H9 (cell line): ENCODE results near the gene SLC39A8. TPM values are rescaled to one million over a fixed set of nuclear protein-coding genes. Genes with fewer than 3 reads are reported as not detected.
"Not testable (repeated sequence)": the region's sequence is repeated elsewhere in the genome, so short reads cannot be mapped to it uniquely, and the experiment has no call there.

Experiments
- DNase-seq: peaks from one replicate; pipeline ENCODE4 v3.0.0-alpha.2; 2017
- H2AFZ ChIP-seq: one replicate; pipeline ENCODE4 v1.6.1; 2013; ENCODE audit warnings: mild to moderate bottlenecking, low read length, control low read depth, moderate library complexity
- H2AK5ac ChIP-seq: 2 replicates; pipeline ENCODE4 v1.6.1; 2013; ENCODE audit warnings: low read length, control low read depth, mixed read lengths; ENCODE audit not compliant: insufficient read length
- H2BK120ac ChIP-seq: one replicate; pipeline ENCODE4 v1.6.1; 2013; ENCODE audit warnings: low read depth, mild to moderate bottlenecking, low read length, control low read depth, inconsistent platforms; ENCODE audit not compliant: poor library complexity, severe bottlenecking
- H2BK12ac ChIP-seq: 2 replicates; pipeline ENCODE4 v1.6.1; 2013; ENCODE audit warnings: low read length, control low read depth, mixed read lengths, low read depth; ENCODE audit not compliant: insufficient read length
- H2BK15ac ChIP-seq: 2 replicates; pipeline ENCODE4 v1.6.1; 2013; ENCODE audit warnings: low read depth, low read length, control low read depth
- H2BK20ac ChIP-seq: one replicate; pipeline ENCODE4 v1.6.1; 2013; ENCODE audit warnings: low read depth, mild to moderate bottlenecking, low read length, control low read depth, inconsistent platforms; ENCODE audit not compliant: poor library complexity, severe bottlenecking
- H2BK5ac ChIP-seq: 2 replicates; pipeline ENCODE4 v1.6.1; 2013; ENCODE audit warnings: low read length, control low read depth, mixed read lengths; ENCODE audit not compliant: insufficient read length
- H3K14ac ChIP-seq: 2 replicates; pipeline ENCODE4 v1.6.1; 2013; ENCODE audit warnings: low read length, control low read depth; ENCODE audit not compliant: insufficient read depth
- H3K18ac ChIP-seq: 2 replicates; pipeline ENCODE4 v1.6.1; 2013; ENCODE audit warnings: low read depth, mild to moderate bottlenecking, mixed read lengths, low read length, control low read depth; ENCODE audit not compliant: insufficient read length
- H3K23ac ChIP-seq: 2 replicates; pipeline ENCODE4 v1.6.1; 2013; ENCODE audit warnings: low read length, control low read depth, mixed read lengths, low read depth; ENCODE audit not compliant: insufficient read length
- H3K23me2 ChIP-seq: 2 replicates; pipeline ENCODE4 v1.6.1; 2013; ENCODE audit warnings: low read depth, mild to moderate bottlenecking, mixed read lengths, low read length, control low read depth; ENCODE audit not compliant: insufficient read length, poor library complexity, severe bottlenecking
- H3K27ac ChIP-seq: 2 replicates; pipeline ENCODE4 v1.5.1; 2013; ENCODE audit warnings: low read length, control low read depth, mixed read lengths, low read depth; ENCODE audit not compliant: insufficient read length
- H3K27me3 ChIP-seq: 2 replicates; pipeline ENCODE4 v1.6.1; 2013; ENCODE audit warnings: low read length, control low read depth, inconsistent platforms; ENCODE audit not compliant: insufficient read depth
- H3K4ac ChIP-seq: 2 replicates; pipeline ENCODE4 v1.6.1; 2013; ENCODE audit warnings: low read depth, mild to moderate bottlenecking, control low read depth, inconsistent platforms, low read length, moderate library complexity
- H3K4me1 ChIP-seq: 2 replicates; pipeline ENCODE4 v1.6.1; 2013; ENCODE audit warnings: low read length, control low read depth, inconsistent platforms; ENCODE audit not compliant: insufficient read depth
- H3K4me2 ChIP-seq: 2 replicates; pipeline ENCODE4 v1.6.1; 2013; ENCODE audit warnings: low read length, control low read depth, mixed read lengths; ENCODE audit not compliant: insufficient read length, insufficient read depth
- H3K56ac ChIP-seq: 2 replicates; pipeline ENCODE4 v1.6.1; 2013; ENCODE audit warnings: low read depth, mild to moderate bottlenecking, mixed read lengths, low read length, control low read depth; ENCODE audit not compliant: insufficient read length
- H3K79me1 ChIP-seq: 2 replicates; pipeline ENCODE4 v1.6.1; 2013; ENCODE audit warnings: low read depth, mild to moderate bottlenecking, moderate library complexity, low read length, control low read depth, inconsistent platforms; ENCODE audit not compliant: insufficient read depth, poor library complexity, severe bottlenecking
- H3K79me2 ChIP-seq: 2 replicates; pipeline ENCODE4 v1.6.1; 2013; ENCODE audit warnings: low read length, control low read depth, inconsistent platforms; ENCODE audit not compliant: insufficient read depth
- H3K9ac ChIP-seq: 2 replicates; pipeline ENCODE4 v1.6.1; 2013; ENCODE audit warnings: low read length, control low read depth, mixed read lengths; ENCODE audit not compliant: insufficient read length; ENCODE audit errors: extremely low read depth
- H3K9me3 ChIP-seq: one replicate; pipeline ENCODE4 v1.6.1; 2013; ENCODE audit warnings: low read depth, low read length, inconsistent platforms; ENCODE audit not compliant: control insufficient read depth
- H3T11ph ChIP-seq: one replicate; pipeline ENCODE4 v1.6.1; 2013; ENCODE audit warnings: mild to moderate bottlenecking, low read length, control low read depth, inconsistent platforms
- H4K20me1 ChIP-seq: one replicate; pipeline ENCODE4 v1.6.1; 2013; ENCODE audit not compliant: control insufficient read depth, insufficient read length, insufficient read depth
- H4K5ac ChIP-seq: 2 replicates; pipeline ENCODE4 v1.6.1; 2013; ENCODE audit warnings: low read depth, mild to moderate bottlenecking, mixed read lengths, low read length, control low read depth; ENCODE audit not compliant: insufficient read length
- H4K8ac ChIP-seq: replicated peaks from 2 replicates; pipeline ENCODE4 v1.6.1; 2013; ENCODE audit warnings: low read length, control low read depth, mixed read lengths, low read depth; ENCODE audit not compliant: insufficient read length
- H4K91ac ChIP-seq: 2 replicates; pipeline ENCODE4 v1.6.1; 2013; ENCODE audit warnings: low read depth, mild to moderate bottlenecking, moderate library complexity, mixed read lengths, low read length, control low read depth; ENCODE audit not compliant: insufficient read length
- H3K27ac Mint-ChIP-seq, 3 experiments: 2 replicates in 2 of 3; 3 replicates in 1 of 3; pipeline ENCODE4 v1.8.0; 2020 to 2021; ENCODE audit warnings: mixed read lengths in 3 of 3, mild to moderate bottlenecking in 1 of 3, moderate library complexity in 1 of 3
- H3K27me3 Mint-ChIP-seq: 2 replicates; pipeline ENCODE4 v1.8.0; 2021; ENCODE audit warnings: low read depth, mild to moderate bottlenecking, moderate library complexity, mixed read lengths
- H3K36me3 Mint-ChIP-seq, 3 experiments: 2 replicates in 2 of 3; 3 replicates in 1 of 3; pipeline ENCODE4 v1.8.0; 2020 to 2021; ENCODE audit warnings: low read depth in 3 of 3, mixed read lengths in 3 of 3; ENCODE audit not compliant: insufficient read depth in 1 of 3
- H3K4me1 Mint-ChIP-seq, 2 experiments: 2 replicates each; pipeline ENCODE4 v1.8.0; 2020; ENCODE audit warnings: mixed read lengths in 2 of 2
- H3K4me3 Mint-ChIP-seq, 2 experiments: 2 replicates in 1 of 2; 3 replicates in 1 of 2; pipeline ENCODE4 v1.8.0; 2020 to 2021; ENCODE audit warnings: mild to moderate bottlenecking in 2 of 2, mixed read lengths in 2 of 2, moderate library complexity in 1 of 2
- H3K9me3 Mint-ChIP-seq, 2 experiments: 2 replicates in 1 of 2; 3 replicates in 1 of 2; pipeline ENCODE4 v1.8.0; 2020; ENCODE audit warnings: mild to moderate bottlenecking in 2 of 2, mixed read lengths in 2 of 2, moderate library complexity in 1 of 2
- CTCF ChIP-seq: fragments of 200-600 bp; sonication (generic); conservative IDR thresholded peaks from 3 replicates; pipeline ENCODE4 v1.8.0; 2021; ENCODE audit warnings: antibody characterized with exemption, mild to moderate bottlenecking
- WGBS: extraction: QIAGEN DNeasy Blood & Tissue Kit; methylation state at CpG from one replicate; pipeline ENCODE4 v1.1.7; 2013; ENCODE audit warnings: missing lambda C conversion rate, low lambda C conversion rate, mixed read lengths; ENCODE audit not compliant: insufficient read length; ENCODE audit errors: extremely low coverage; 5-methylcytosine and 5-hydroxymethylcytosine counted together
- total RNA-seq: library from RNA; stranded (reverse); gene quantifications from 2 replicates; pipeline ENCODE4 v1.2.1, GENCODE V29; 2021

Gene SLC39A8
- total RNA-seq, 1 experiment from 2014 or later: 11.0 TPM

GRCh38 chr4:102386966-102387365 lies 41.7 kb upstream of the SLC39A8 start:
- Histone ChIP-seq H3K79me1 (no peaks in the 10 kb centered on the region), H3K14ac (no peak overlapping the region), H3K27ac (no peak overlapping the region), H2BK20ac (no peak overlapping the region), H2BK120ac (no peak overlapping the region), H3K23ac (no peak overlapping the region), H3K9ac (no peak overlapping the region), H3K79me2 (no peaks in the 10 kb centered on the region), H4K5ac (no peak overlapping the region), H3K27me3 (no peaks in the 10 kb centered on the region), H3K4ac (no peak overlapping the region), H3T11ph (no peak overlapping the region), H4K91ac (no peak overlapping the region), H4K8ac (no peak overlapping the region), H2AK5ac (no peak overlapping the region), H3K23me2 (no peaks in the 10 kb centered on the region), H2AFZ (no peak overlapping the region), H2BK15ac (no peak overlapping the region), H3K4me2 (no peak overlapping the region), H3K9me3 (no peaks in the 10 kb centered on the region), H3K4me1 (peaks cover 5% of the 10 kb centered on the region; the same call in 1 of the 2 replicates), H2BK5ac (no peak overlapping the region), H3K18ac (no peak overlapping the region), H4K20me1 (no peaks in the 10 kb centered on the region), H3K56ac (no peak overlapping the region), H2BK12ac (no peak overlapping the region)
- WGBS: no CpG with 5 or more reads among the region's 3 CpGs
- Mint-ChIP-seq H3K36me3 (peaks cover 0 to 3% (median 0%) of the 10 kb centered on the region in 3 experiments; a peak in 2 of 7 replicates), H3K4me1 (peaks cover 15 to 20% of the 10 kb centered on the region in 2 experiments), H3K9me3 (peaks cover 2 to 3% of the 10 kb centered on the region in 2 experiments), H3K27ac (no peak overlapping the region), H3K27me3 (no peaks in the 10 kb centered on the region), H3K4me3 (no peak overlapping the region)
- no peak for TF ChIP-seq CTCF
- DNase-seq: no peak

- not testable (repeated sequence) for H3K4me1 Mint-ChIP-seq, H3K4ac ChIP-seq, H3K79me2 ChIP-seq, H3K14ac ChIP-seq, H3T11ph ChIP-seq, H3K4me1 ChIP-seq, H3K18ac ChIP-seq, H3K4me2 ChIP-seq, H3K23me2 ChIP-seq, H3K79me1 ChIP-seq, H2BK15ac ChIP-seq, DNase-seq, H3K23ac ChIP-seq, H3K9me3 ChIP-seq, H2AK5ac ChIP-seq, H2BK20ac ChIP-seq, H3K27me3 Mint-ChIP-seq, H4K5ac ChIP-seq, H2AFZ ChIP-seq, H3K4me3 Mint-ChIP-seq, H3K27me3 ChIP-seq, H3K27ac Mint-ChIP-seq, H3K56ac ChIP-seq, H4K91ac ChIP-seq, H2BK12ac ChIP-seq, H3K27ac ChIP-seq, H2BK5ac ChIP-seq, H2BK120ac ChIP-seq, H4K8ac ChIP-seq, H3K9ac ChIP-seq, H4K20me1 ChIP-seq
- Mint-ChIP-seq H3K9me3 (peaks cover 26% of the 10 kb centered on the region in 2 experiments), H3K36me3 (peaks cover 13 to 28% (median 21%) of the 10 kb centered on the region in 3 experiments)
- WGBS: no CpG with 5 or more reads among the region's 10 CpGs
These were observed 35.0 kb upstream of the SLC39A8 start for GRCh38 chr4:102380253-102380652.
